HAP-1 (cell line): ENCODE measurements around the gene JMJD4.
A peak's percentile ranks its signal among the peaks of the same experiment; 100 is the strongest.
"Not testable (repeated sequence)": the region's sequence is repeated elsewhere in the genome, so short reads cannot be mapped to it uniquely, and the experiment has no call there.

Source experiments
- DNase-seq, 2 experiments: peaks; one replicate each; pipeline ENCODE4 v3.0.0-alpha.2; 2016 to 2020; ENCODE audit warnings: low spot score in 2 of 2
- H3K27me3 ChIP-seq: fragments of 250-450 bp; sonication (Bioruptor Pico); 2 replicates; pipeline ENCODE4 v1.5.1; 2020; ENCODE audit warnings: low read depth, mild to moderate bottlenecking, moderate library complexity
- H3K36me3 ChIP-seq: fragments of 250-450 bp; sonication (Bioruptor Pico); replicated peaks from 2 replicates; pipeline ENCODE4 v1.5.1; 2020; ENCODE audit warnings: mild to moderate bottlenecking
- H3K4me1 ChIP-seq: fragments of 250-450 bp; sonication (Bioruptor Pico); 2 replicates; pipeline ENCODE4 v1.5.1; 2020; ENCODE audit warnings: mild to moderate bottlenecking
- H3K4me3 ChIP-seq: fragments of 250-450 bp; sonication (Bioruptor Pico); 2 replicates; pipeline ENCODE4 v1.5.1; 2020; ENCODE audit warnings: mild to moderate bottlenecking, moderate library complexity
- H3K9me3 ChIP-seq: fragments of 250-450 bp; sonication (Bioruptor Pico); 2 replicates; pipeline ENCODE4 v1.5.1; 2020; ENCODE audit warnings: mild to moderate bottlenecking, moderate library complexity
- in situ Hi-C: fragments of 300-500 bp; cut with MboI; formaldehyde crosslinking; loops from 3 replicates; pipeline ENCODE4 v1.14.3; 2020; ENCODE audit warnings: low sequenced_read_pairs, inconsistent platforms, mixed read lengths

The JMJD4 gene

DNA sequence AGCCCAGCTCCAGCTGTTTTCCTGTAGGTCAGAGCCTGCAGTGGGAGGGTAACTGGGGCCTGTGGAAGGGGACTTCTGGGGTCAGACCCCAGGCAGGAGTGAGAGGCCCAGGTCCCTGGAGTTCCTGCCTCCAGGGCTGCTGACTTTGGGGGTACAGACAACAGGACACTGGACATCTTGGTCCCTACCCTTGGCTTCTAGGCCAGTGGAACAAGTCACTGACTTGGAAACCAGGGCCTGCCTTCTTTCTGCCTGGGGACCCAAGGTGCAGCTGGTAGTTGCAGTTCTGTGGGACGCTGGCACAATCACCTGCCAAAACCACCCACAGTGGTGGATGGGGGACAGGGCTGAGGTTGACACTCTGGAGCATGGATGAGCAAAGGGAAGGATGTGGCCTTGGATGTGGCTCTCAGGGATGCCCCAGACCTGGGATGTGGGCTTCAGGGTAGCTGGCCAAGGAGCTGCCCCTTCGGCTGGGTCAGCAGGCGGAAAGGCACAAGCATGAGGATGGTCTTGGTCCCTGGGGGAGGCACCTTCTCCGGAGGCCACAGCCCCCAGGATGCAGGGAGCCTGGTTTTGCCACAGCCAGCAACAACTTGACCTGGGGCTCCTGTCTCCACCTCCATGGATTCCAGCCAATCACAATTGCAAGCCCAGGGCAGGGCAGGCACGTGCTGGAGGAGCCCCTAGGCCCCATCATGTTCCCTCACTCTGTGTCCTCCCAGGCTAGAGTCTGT lies 5.8 kb downstream of the JMJD4 start:
- in situ Hi-C loops = no loop called here
- peaks cover 27% of the 10 kb centered on the region for H3K36me3 ChIP-seq
- H3K4me3 ChIP-seq = peak overlapping the region; percentile 52
- no peaks in the 10 kb centered on the region for H3K9me3 ChIP-seq
- H3K27me3 ChIP-seq = no peaks in the 10 kb centered on the region
- DNase-seq = peak in 1 of 2 experiments; percentile 48
- peaks cover 6% of the 10 kb centered on the region; the same call in 1 of the 2 replicates for H3K4me1 ChIP-seq

DNA sequence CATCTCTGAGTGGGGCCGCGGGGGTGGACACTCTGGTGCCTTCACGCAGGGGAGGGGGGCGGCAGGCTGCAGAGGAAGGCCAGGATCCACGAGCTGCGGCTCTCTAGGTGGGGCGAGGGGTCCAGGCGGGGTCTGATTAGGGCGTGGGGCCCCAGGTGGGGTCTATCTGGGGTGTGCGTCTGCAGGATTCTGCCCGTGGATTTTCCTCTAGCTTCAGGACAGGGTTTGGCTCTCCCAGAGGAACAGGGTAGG lies 6.3 kb downstream of the JMJD4 start:
- in situ Hi-C loops = no loop called here
- H3K4me1 ChIP-seq = peaks cover 6% of the 10 kb centered on the region; the same call in 1 of the 2 replicates
- DNase-seq = no peak
- peaks cover 27% of the 10 kb centered on the region for H3K36me3 ChIP-seq
- peak overlapping the region; percentile 52 for H3K4me3 ChIP-seq
- no peaks in the 10 kb centered on the region for H3K27me3 ChIP-seq
- H3K9me3 ChIP-seq = no peaks in the 10 kb centered on the region

DNA sequence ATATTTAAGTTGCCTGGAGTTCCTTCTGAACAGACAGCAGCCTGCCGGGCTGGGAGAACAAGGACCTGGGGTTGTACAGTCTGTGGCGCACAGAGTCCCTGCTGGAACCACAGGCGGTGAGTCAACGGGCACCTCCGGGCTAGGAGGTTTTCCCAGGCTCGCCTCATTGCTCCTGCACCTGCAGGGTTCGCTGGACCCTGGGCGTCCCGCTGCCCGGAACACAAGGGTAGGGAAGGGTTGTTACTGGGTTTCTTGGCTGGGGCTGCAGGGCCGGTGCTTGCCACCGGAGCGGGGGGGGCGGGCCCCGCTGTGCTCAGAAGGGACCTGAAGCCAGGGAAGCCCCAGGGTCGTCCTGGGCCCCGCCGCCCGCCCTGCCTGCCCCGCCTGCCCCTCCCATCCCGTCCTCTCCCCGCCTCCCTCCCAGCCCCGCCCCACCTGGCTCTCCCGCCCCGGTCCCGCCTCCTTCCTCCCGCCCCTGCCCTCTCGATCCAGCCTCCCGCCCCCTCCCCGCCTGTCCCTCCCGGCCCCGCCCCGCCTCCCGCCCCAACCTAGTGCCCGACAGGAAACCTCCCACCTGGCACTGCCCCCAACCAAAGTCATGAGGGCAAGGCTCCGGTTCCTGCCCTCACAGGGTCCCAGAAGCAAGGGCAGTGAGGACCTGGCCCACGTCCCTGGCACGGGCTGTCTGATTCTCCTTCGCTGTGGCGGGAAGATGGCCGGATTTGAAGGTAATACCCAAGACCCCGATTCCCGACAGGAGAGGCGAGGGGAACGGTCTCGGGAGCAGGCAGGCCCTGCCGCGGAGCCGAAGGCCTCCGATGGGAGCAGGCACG lies 6.8 kb downstream of the JMJD4 start:
- Histone ChIP-seq H3K4me1 (peaks cover 6% of the 10 kb centered on the region; the same call in 1 of the 2 replicates), H3K36me3 (peaks cover 24% of the 10 kb centered on the region), H3K9me3 (no peaks in the 10 kb centered on the region), H3K27me3 (no peaks in the 10 kb centered on the region), H3K4me3 (peak overlapping the region; percentile 52)
- peak; percentile 68 to 93 for DNase-seq
- in situ Hi-C loops = no loop called here

DNA sequence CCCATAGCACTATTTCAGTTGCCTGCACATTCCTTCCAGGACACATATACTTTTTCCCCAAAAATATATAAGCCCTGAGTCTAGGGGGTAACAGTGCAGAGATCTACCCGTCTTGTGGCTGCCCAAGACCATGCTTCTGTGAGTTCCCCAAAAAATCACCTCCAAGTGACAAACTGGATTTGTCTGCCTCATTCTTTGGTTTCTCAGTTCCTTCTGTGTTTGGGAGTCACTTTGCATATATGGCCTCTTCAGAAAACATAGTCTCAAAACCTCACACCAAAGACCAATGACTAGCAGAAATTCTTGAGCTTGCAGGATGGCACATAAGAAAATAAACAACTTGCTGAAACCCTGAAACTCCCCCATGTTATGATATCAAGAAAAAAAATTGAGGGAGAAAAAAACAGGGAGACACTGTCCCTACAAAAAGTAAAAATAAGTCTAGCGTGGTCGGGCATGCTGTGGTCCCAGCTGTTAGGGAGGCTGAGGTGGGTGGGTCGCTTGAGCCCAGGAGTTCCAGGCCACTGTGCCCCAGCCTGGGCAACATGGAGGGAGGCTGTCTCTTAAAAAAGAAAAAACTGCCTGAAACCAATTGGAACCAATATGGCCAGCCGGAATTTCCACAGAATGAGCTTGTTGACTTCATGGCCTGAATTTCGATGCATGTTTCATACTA lies 8.0 kb downstream of the JMJD4 start:
- in situ Hi-C loops = no loop called here
- Histone ChIP-seq H3K4me3 (no peak overlapping the region), H3K36me3 (peaks cover 12% of the 10 kb centered on the region), H3K4me1 (peaks cover 6% of the 10 kb centered on the region; the same call in 1 of the 2 replicates), H3K9me3 (no peaks in the 10 kb centered on the region), H3K27me3 (no peaks in the 10 kb centered on the region)
- DNase-seq = no peak

DNA sequence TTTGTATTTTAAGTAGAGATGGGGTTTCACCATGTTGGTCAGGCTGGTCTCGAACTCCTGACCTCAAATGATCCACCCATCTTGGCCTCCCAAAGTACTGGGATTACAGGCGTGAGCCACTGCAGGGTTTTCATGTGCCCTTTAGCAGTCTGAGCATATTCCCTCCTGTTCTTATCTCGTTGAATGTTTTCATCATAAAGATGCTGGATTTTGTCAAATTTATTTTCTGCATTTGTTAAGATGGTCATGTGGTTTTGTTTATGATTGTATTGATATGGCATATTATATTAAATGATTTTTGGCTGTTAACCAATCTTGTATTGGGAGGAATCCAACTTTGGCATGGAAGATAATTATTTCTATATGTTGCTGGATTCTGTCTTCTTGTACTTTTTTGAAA lies 8.8 kb downstream of the JMJD4 start:
- Histone ChIP-seq H3K36me3 (peaks cover 5% of the 10 kb centered on the region), H3K4me1 (peaks cover 6% of the 10 kb centered on the region; the same call in 1 of the 2 replicates), H3K9me3 (no peaks in the 10 kb centered on the region), H3K4me3 (no peak overlapping the region), H3K27me3 (no peaks in the 10 kb centered on the region)
- no peak for DNase-seq
- in situ Hi-C loops = no loop called here

DNA sequence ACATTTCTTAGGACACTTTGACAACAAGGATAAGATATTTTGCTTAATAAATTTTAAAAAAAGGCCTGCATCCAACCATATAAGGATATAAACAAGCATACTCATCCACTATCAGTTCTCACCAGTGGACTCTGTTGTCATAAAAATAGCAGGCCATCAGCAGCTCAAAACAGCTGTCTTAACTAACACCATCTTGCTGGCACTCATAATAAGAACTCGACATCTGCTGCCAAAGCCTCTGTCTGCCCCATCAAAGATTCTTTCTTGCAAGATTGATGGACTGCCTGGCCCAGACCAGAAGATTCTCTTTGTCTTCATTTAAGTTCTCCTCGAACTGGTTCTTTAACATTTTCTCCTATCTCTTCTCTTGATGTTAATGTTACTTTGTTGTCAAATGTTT lies 10.1 kb downstream of the JMJD4 start:
- no peak for DNase-seq
- Histone ChIP-seq H3K4me1 (peaks cover 6% of the 10 kb centered on the region; the same call in 1 of the 2 replicates), H3K9me3 (no peaks in the 10 kb centered on the region), H3K36me3 (no peaks in the 10 kb centered on the region; the same call in 1 of the 2 replicates), H3K4me3 (no peak overlapping the region), H3K27me3 (no peaks in the 10 kb centered on the region)
- in situ Hi-C loops = no loop called here

DNA sequence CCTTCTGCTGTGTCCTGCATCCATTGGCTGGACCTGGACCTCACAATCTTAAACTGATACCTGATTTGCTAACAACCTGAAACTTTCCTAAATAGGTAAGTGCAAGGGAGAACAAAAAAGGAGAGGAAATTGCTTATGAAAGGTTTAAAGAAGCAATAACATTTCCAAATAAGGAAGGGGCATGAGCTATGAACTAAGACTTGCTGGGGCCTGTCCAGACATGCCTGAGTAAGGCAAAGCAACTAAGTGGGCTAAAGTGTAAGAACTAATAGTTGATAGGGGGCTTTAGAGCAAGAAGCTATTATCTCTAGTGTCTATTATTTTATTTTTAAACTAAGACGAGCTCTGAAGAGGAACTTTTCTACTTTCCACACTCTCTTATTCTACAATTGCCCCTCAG lies 11.6 kb downstream of the JMJD4 start:
- DNase-seq = no peak
- 0 out of 2 replicates have a peak, but pooled peaks cover 2% of the 10 kb centered on the region for H3K4me1 ChIP-seq
- no peaks in the 10 kb centered on the region for H3K27me3 ChIP-seq
- no peaks in the 10 kb centered on the region for H3K9me3 ChIP-seq
- in situ Hi-C loops = no loop called here
- no peaks in the 10 kb centered on the region; the same call in 1 of the 2 replicates for H3K36me3 ChIP-seq
- no peak overlapping the region for H3K4me3 ChIP-seq

DNA sequence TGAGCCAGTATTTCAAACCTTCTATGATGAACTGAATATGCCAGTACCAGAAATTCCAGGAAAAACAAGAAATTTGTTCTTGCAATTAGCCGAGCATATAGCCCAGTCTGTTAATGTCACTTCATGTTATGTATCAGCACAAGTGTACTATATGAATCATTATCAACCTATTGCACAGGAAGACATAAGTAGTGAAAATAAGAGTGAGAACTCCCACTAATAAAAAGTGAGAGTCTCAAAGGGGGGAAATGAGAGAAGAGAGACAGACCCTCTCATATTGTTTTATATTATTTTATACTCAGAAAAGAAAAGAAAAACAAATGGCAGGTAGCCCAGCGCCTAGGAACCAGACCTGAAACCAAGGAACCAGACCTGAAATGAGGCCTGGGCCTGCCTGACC lies 16.2 kb downstream of the JMJD4 start:
- H3K27me3 ChIP-seq = no peaks in the 10 kb centered on the region
- no peaks in the 10 kb centered on the region for H3K4me1 ChIP-seq
- no peaks in the 10 kb centered on the region for H3K36me3 ChIP-seq
- no peak overlapping the region for H3K4me3 ChIP-seq
- in situ Hi-C loops = no loop called here
- no peaks in the 10 kb centered on the region for H3K9me3 ChIP-seq
- DNase-seq = no peak

DNA sequence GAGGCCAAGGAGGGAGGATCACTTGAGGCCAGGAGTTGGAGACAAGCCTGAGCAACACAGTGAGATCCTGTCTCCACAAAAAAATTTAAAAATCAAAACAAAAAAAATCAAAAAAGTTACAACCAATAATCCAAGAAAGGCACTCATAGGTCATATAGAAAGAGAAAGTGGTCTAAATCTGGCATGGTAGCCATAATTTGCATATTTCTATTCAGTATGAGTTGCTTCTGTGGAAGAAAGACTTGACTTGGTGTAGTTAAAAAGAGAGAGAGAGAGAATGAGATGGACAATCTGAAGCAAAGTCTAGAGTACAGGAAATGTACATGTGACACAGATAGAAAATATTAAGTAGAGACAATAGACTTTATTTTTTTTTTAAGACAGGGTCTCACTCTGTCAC lies 22.5 kb downstream of the JMJD4 start:
- H3K36me3 ChIP-seq = no peaks in the 10 kb centered on the region
- no peak overlapping the region for H3K4me3 ChIP-seq
- no peaks in the 10 kb centered on the region for H3K27me3 ChIP-seq
- no peak for DNase-seq
- H3K4me1 ChIP-seq = no peaks in the 10 kb centered on the region
- in situ Hi-C loops = no loop called here
- H3K9me3 ChIP-seq = no peaks in the 10 kb centered on the region; the same call in 1 of the 2 replicates

DNA sequence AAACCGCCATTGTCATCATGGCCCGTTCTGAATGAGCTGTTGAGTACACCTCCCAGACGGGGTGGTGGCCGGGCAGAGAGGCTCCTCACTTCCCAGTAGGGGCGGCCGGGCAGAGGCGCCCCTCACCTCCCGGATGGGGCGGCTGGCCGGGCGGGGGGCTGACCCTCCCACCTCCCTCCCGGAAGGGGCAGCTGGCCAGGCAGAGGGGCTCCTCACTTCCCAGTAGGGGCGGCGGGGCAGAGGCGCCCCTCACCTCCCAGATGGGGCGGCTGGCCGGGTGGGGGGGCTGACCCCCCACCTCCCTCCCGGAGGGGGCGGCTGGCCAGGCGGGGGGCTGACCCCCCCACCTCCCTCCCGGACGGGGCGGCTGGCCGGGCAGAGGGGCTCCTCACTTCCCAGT lies 24.6 kb downstream of the JMJD4 start:
- H3K4me1 ChIP-seq, H3K9me3 ChIP-seq, H3K27me3 ChIP-seq, H3K36me3 ChIP-seq, DNase-seq, H3K4me3 ChIP-seq, in situ Hi-C loops: not testable (repeated sequence)

DNA sequence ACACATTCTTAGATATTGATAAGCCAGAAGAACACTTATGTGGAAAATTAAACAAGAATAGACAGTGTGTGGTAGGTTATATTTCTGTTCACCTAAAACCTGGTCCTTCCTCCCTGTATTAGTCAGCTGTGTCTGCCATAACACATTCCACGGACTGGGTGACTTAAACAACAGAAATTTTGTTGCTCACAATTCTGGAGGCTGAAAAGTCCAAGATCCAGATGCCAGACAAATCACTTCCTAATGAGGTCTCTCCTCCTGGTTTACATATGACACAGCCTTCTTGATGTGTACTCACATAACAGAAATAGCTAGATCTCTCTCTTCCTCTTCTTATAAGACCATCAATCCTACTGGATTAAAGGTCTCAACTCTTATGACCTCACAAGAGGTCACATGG lies 25.7 kb downstream of the JMJD4 start:
- in situ Hi-C loops = no loop called here
- Histone ChIP-seq H3K9me3 (no peaks in the 10 kb centered on the region; the same call in 1 of the 2 replicates), H3K27me3 (no peaks in the 10 kb centered on the region), H3K4me1 (no peaks in the 10 kb centered on the region), H3K36me3 (no peaks in the 10 kb centered on the region), H3K4me3 (no peak overlapping the region)
- no peak for DNase-seq

DNA sequence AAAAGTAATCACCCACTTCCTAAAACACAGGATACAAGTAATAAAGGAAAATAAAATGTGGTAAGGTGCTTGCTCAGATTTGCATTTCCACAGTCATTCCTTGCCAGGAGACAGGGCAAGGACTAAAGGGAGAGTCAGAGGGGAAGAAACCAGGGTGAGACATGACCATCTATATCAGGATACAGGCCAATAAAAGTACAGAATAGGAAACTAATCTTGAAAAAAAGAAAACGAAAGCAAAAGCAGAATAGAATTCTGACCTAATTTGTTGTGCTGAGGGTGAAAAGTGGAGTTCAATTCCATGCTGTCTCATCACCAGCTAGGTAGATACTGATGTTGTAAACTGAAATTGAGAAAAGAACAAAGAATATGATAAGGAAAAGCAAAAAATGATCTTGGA lies 27.3 kb downstream of the JMJD4 start:
- in situ Hi-C loops = no loop called here
- Histone ChIP-seq H3K4me3 (no peak overlapping the region), H3K27me3 (no peaks in the 10 kb centered on the region), H3K9me3 (no peaks in the 10 kb centered on the region), H3K36me3 (no peaks in the 10 kb centered on the region), H3K4me1 (no peaks in the 10 kb centered on the region)
- no peak for DNase-seq

DNA sequence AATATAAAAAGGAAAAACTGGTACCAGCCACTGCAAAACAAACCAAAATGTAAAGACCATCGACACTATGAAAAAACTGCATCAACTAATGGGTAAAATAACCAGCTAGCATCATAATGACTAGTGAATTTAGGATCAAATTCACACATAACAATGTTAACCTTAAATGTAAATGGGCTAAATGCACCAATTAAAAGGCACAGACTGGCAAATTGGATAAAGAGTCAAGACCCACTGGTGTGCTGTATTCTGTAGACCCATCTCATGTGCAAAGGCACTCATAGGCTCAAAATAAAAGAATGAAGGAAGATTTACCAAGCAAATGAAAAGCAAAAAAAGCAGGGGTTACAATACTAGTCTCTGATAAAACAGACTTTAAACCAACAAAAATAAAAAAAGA lies 33.5 kb downstream of the JMJD4 start:
- in situ Hi-C loops = not testable (repeated sequence)

DNA sequence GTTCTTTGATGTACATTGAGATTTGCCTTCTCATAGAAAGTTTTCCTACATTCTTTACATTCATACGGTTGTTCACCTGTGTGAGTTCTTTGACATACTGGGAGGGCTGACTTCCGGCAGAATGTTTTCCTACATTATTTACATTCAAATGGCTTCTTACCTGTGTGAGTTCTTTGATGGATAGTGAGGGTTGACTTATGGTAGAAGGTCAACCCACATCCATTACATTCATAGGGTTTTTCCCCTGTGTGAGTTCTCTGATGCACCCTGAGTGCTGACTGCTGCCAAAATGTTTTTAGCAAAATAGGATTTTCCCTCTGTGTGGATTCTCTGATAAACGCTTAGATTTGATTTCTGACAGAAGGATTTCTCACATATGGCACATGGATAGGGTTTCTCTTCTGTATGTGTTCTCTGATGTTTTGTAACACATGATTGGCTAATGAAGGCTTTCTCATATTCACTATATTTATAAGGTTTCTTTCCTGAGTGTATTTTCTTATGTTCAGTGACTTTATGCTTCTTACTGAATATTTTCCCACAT lies 37.7 kb downstream of the JMJD4 start:
- no peaks in the 10 kb centered on the region for H3K27me3 ChIP-seq
- in situ Hi-C loops = no loop called here
- H3K36me3 ChIP-seq = no peaks in the 10 kb centered on the region
- no peak for DNase-seq
- no peak overlapping the region for H3K4me3 ChIP-seq
- H3K9me3 ChIP-seq = no peaks in the 10 kb centered on the region
- no peaks in the 10 kb centered on the region for H3K4me1 ChIP-seq

More for the DNA sequence above, 33.5 kb downstream of the JMJD4 start:
- not testable (repeated sequence) for H3K4me3 ChIP-seq, DNase-seq, H3K9me3 ChIP-seq, H3K4me1 ChIP-seq, H3K27me3 ChIP-seq, H3K36me3 ChIP-seq
